HCT116 (cell line): Measurements from ENCODE around the gene SFXN5. TPM values are rescaled to one million over a fixed set of nuclear protein-coding genes. Genes with fewer than 3 reads are reported as not detected.

Source experiments
- ATAC-seq: fragments of 200-7000 bp; cut with Tn5 transposase; 2 replicates; pipeline ENCODE4 v1.9.1; 2020; ENCODE audit warnings: mild to moderate bottlenecking, moderate library complexity
- BruUV-seq: library from RNA; stranded (reverse); fragments of 400-500 nt; replicated peaks from 2 replicates; lab custom pipeline; 2021; lab: Mats Ljungman, UMichigan
- CTCF ChIA-PET: fragments of 300-600 bp; sonication (Branson Sonifier 250); formaldehyde crosslinking; loops from one replicate; lab custom pipeline; 2021; ENCODE audit warnings: antibody characterized with exemption; lab: Charles Lee
- POLR2A ChIA-PET: fragments of 300-600, 350-600 bp; sonication (Branson Sonifier 250); formaldehyde crosslinking; loops from one replicate; lab custom pipeline; 2021; ENCODE audit warnings: antibody characterized with exemption; lab: Charles Lee
- RAD21 ChIA-PET, 2 experiments: fragments of 300-600 bp; sonication (Branson Sonifier 250); formaldehyde crosslinking; loops; one replicate each; lab custom pipeline; 2023; ENCODE audit warnings: low total read pairs in 2 of 2; ENCODE audit not compliant: uncharacterized antibody in 2 of 2, unreplicated experiment in 2 of 2, low non-redundant PET in 1 of 2; lab: Charles Lee
- DNase-seq: peaks from one replicate; pipeline ENCODE4 v3.0.0-alpha.2; 2010; ENCODE audit warnings: low read depth, low spot score
- H2AFZ ChIP-seq: fragments of 200-600 bp; shearing (Covaris generic), sonication (generic); 2 replicates; pipeline ENCODE4 v1.6.1; 2017; ENCODE audit warnings: low read depth, mixed run types, mixed read lengths, antibody characterized with exemption, low read length; ENCODE audit not compliant: poor library complexity, severe bottlenecking
- H3K27ac ChIP-seq: 2 replicates; pipeline ENCODE4 v1.5.1; 2012; ENCODE audit warnings: low read depth, low read length
- H3K27me3 ChIP-seq: fragments of 200-600 bp; sonication (generic); 2 replicates; pipeline ENCODE4 v1.6.1; 2016; ENCODE audit warnings: mixed run types, low read length, mixed read lengths; ENCODE audit not compliant: insufficient read depth
- H3K36me3 ChIP-seq, 2 experiments: fragments of 200-500 bp in 1 of 2; fragments of 200-600 bp in 1 of 2; sonication (Bioruptor generic) in 1 of 2; sonication (generic) in 1 of 2; 2 replicates each; pipeline versions ENCODE4 v1.5.1 to v1.6.1; 2014 to 2016; ENCODE audit warnings: low read length in 2 of 2, inconsistent platforms in 1 of 2, mixed read lengths in 1 of 2, mixed run types in 1 of 2; ENCODE audit not compliant: insufficient read depth in 2 of 2, control insufficient read depth in 1 of 2
- H3K4me1 ChIP-seq, 2 experiments: fragments of 200-600 bp in 1 of 2; sonication (generic) in 1 of 2; 2 replicates each; pipeline versions ENCODE4 v1.5.1 to v1.6.1; 2012 to 2017; ENCODE audit warnings: low read length in 2 of 2, inconsistent platforms in 1 of 2, mild to moderate bottlenecking in 1 of 2, mixed read lengths in 1 of 2, mixed run types in 1 of 2, moderate library complexity in 1 of 2; ENCODE audit not compliant: insufficient read depth in 2 of 2, control insufficient read depth in 1 of 2
- H3K4me2 ChIP-seq: fragments of 200-600 bp; sonication (generic); 2 replicates; pipeline ENCODE4 v1.6.1; 2017; ENCODE audit warnings: mixed run types, low read length, mixed read lengths
- H3K4me3 ChIP-seq, 2 experiments: fragments of 200-600 bp in 1 of 2; sonication (generic) in 1 of 2; replicated peaks in 1 of 2; 2 replicates each; pipeline ENCODE4 v1.5.1; 2011 to 2016; ENCODE audit warnings: low read length in 2 of 2, control low read depth in 1 of 2, low read depth in 1 of 2, mild to moderate bottlenecking in 1 of 2, mixed read lengths in 1 of 2, mixed run types in 1 of 2
- H3K79me2 ChIP-seq: fragments of 200-600 bp; sonication (generic); 2 replicates; pipeline ENCODE4 v1.6.1; 2017; ENCODE audit warnings: mild to moderate bottlenecking, mixed run types, low read length, moderate library complexity, mixed read lengths; ENCODE audit not compliant: insufficient read depth
- H3K9ac ChIP-seq: fragments of 200-600 bp; sonication (generic); 2 replicates; pipeline ENCODE4 v1.6.1; 2016; ENCODE audit warnings: low read length, mixed read lengths
- H3K9me2 ChIP-seq: fragments of 200-600 bp; sonication (generic), shearing (Covaris generic); 2 replicates; pipeline ENCODE4 v1.6.1; 2017; ENCODE audit warnings: mixed run types, mild to moderate bottlenecking, moderate library complexity; ENCODE audit not compliant: insufficient read depth
- H3K9me3 ChIP-seq, 2 experiments: fragments of 200-500 bp in 1 of 2; fragments of 200-600 bp in 1 of 2; sonication (Bioruptor generic) in 1 of 2; sonication (generic) in 1 of 2; 2 replicates each; pipeline ENCODE4 v1.6.1; 2014 to 2017; ENCODE audit warnings: low read length in 2 of 2, mixed read lengths in 2 of 2, inconsistent platforms in 1 of 2, low read depth in 1 of 2, mild to moderate bottlenecking in 1 of 2, mixed run types in 1 of 2, moderate library complexity in 1 of 2; ENCODE audit not compliant: control insufficient read depth in 1 of 2, insufficient read depth in 1 of 2
- H4K20me1 ChIP-seq: fragments of 200-600 bp; sonication (generic), shearing (Covaris generic); 2 replicates; pipeline ENCODE4 v1.6.1; 2017; ENCODE audit warnings: mixed run types, mild to moderate bottlenecking, moderate library complexity; ENCODE audit not compliant: insufficient read depth
- CBX3 ChIP-seq: IDR thresholded peaks from 2 replicates; pipeline ENCODE4 v1.6.1; 2012; ENCODE audit warnings: low read depth
- CEBPB ChIP-seq: IDR thresholded peaks from 2 replicates; pipeline ENCODE4 v1.6.1; 2012; ENCODE audit warnings: low read depth
- JUND ChIP-seq: IDR thresholded peaks from 2 replicates; pipeline ENCODE4 v1.6.1; 2012
- REST ChIP-seq: IDR thresholded peaks from 2 replicates; pipeline ENCODE4 v1.6.1; 2012; ENCODE audit warnings: low read depth
- SRF ChIP-seq: IDR thresholded peaks from 2 replicates; pipeline ENCODE4 v1.6.1; 2012; ENCODE audit warnings: low read depth
- YY1 ChIP-seq: IDR thresholded peaks from 2 replicates; pipeline ENCODE4 v1.6.1; 2011; ENCODE audit warnings: low read length, low read depth, moderate library complexity, mild to moderate bottlenecking; ENCODE audit not compliant: insufficient replicate concordance; ENCODE audit errors: extremely low read depth
- ZBTB33 ChIP-seq: IDR thresholded peaks from 2 replicates; pipeline ENCODE4 v1.6.1; 2011; ENCODE audit warnings: mild to moderate bottlenecking, low read length, moderate library complexity; ENCODE audit not compliant: insufficient replicate concordance; ENCODE audit errors: extremely low read depth
- intact Hi-C: fragments of 100-400 bp; cut with micrococcal nuclease; formaldehyde crosslinking; loops from 2 replicates; pipeline ENCODE4 v1.10.0; 2022
- total RNA-seq: library from RNA; stranded (reverse); gene quantifications from one replicate; pipeline ENCODE4 v1.2.1, GENCODE V29; 2021; ENCODE audit not compliant: unreplicated experiment

Gene SFXN5
- total RNA-seq, 1 experiment from 2014 or later, result 10.0 TPM

- ChIA-PET RAD21 (no interaction called here), CTCF (interaction anchor here (1.0 to 1.5 kb wide), 5 partner anchors 9 to 401 kb away, joined by 3 to 4 read pairs (median 3); no protein-coding TSS in a partner anchor), POLR2A (no interaction called here)
- Histone ChIP-seq H3K36me3 (no peaks in the 10 kb centered on the region), H3K4me3 (no peak overlapping the region), H2AFZ (no peak overlapping the region), H3K9me3 (no peaks in the 10 kb centered on the region), H3K9me2 (no peaks in the 10 kb centered on the region), H3K79me2 (no peaks in the 10 kb centered on the region), H3K27me3 (no peaks in the 10 kb centered on the region), H3K9ac (peak overlapping the region; percentile 26; the same call in 1 of the 2 replicates), H3K4me1 (peaks cover 31% of the 10 kb centered on the region in 2 experiments), H4K20me1 (no peaks in the 10 kb centered on the region), H3K4me2 (peak overlapping the region; percentile 62), H3K27ac (no peak overlapping the region)
- TF ChIP-seq JUND (0 out of 2 replicates have a peak, but pooled peaks have one; percentile 6), SRF (no peak), ZBTB33 (no peak), CEBPB (no peak)
- intact Hi-C loops, result no loop called here
- ATAC-seq, result peak; percentile 56; the same call in 1 of the 2 replicates
- no TSS peak for BruUV-seq
- DNase-seq, result peak; percentile 10
Observed at GRCh38 chr2:72980535-72981217, 90.8 kb downstream of the SFXN5 start.

- no peaks in the 10 kb centered on the region for H3K79me2 ChIP-seq
- CTCF ChIA-PET, result interaction anchor here (1.0 to 1.5 kb wide), 4 partner anchors 10 to 400 kb away, joined by 3 to 4 read pairs (median 3); no protein-coding TSS in a partner anchor
- ATAC-seq, result no peak
Observed at GRCh38 chr2:72979896-72980295, 91.6 kb downstream of the SFXN5 start.

More at GRCh38 chr2:72979896-72980295, 91.6 kb downstream of the SFXN5 start:
- Histone ChIP-seq H3K4me3 (no peak overlapping the region), H3K27ac (no peak overlapping the region), H3K27me3 (no peaks in the 10 kb centered on the region), H3K9me3 (no peaks in the 10 kb centered on the region), H3K9me2 (no peaks in the 10 kb centered on the region), H3K36me3 (no peaks in the 10 kb centered on the region), H2AFZ (no peak overlapping the region), H4K20me1 (no peaks in the 10 kb centered on the region), H3K9ac (0 out of 2 replicates have a peak overlapping the region, but pooled peaks have one; percentile 26), H3K4me1 (peaks cover 31% of the 10 kb centered on the region in 2 experiments), H3K4me2 (peak overlapping the region; percentile 62)
- no peak for TF ChIP-seq REST
- no peak for TF ChIP-seq CBX3
- no peak for TF ChIP-seq YY1
- BruUV-seq, result no TSS peak
- RAD21 ChIA-PET, result no interaction called here
- POLR2A ChIA-PET, result no interaction called here
- no peak for DNase-seq
- intact Hi-C loops, result no loop called here
